ENCODE data around the gene ZNF135.

Gene ZNF135

DNA sequence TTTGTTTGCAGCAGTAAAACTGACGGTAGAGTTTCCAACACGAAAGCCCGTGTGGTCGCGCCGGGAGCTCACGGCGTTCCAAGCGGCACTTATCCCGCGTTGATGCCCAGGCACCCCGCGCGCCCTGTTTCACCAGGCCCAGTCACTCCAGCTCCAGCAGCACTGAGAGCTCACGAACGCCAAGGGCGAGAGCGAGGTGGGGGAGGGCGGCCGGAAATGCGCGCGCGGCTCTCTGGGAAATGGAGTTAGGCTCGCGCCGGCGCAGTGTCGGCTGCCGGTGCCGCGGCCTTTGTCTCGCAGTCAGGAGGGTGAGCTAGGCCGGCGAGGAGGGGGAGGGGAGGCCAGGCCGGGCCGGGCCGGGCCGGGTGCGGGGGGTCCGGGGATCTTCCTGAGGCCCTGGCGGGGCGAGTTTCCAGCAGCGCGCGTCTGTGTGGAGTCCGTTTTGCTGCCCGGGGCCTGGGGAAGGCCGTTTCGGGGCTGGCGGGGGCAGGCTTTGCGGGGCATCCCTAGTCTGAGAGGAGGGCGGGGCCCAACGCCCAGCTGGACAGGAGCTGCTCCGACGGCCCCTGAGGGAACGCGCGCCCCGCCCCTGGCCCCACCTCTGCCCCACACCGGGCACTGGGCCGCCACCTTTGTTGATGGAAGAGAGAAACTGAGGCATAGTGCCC lies at the start of gene ZNF135:
ZNF135 (plus strand) TSS at position 280 of the 668 bp plus-strand sequence. CDS start 721 bp downstream, outside the sequence.
- peak; percentile 91 for DNase-seq (ENCODE audit: low spot score)

DNA sequence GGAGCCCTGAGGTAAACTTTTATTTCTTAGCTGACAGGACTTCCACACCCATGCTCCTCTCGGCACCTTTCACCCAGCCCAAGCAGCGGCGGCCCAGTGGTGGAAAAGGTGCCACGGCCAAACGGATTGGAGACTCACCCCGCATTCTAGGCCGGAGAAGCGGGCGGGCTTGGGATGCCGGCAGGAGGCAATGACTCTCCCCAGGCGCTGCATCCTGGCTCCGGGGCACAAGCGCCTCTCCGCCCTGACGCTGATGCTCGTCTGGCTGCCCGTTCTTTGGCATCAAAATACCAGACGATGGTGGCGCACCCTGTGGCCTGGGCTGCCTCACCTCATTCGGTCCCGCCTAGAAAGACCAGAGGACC lies 49.8 kb upstream of the ZNF135 start:
- no peak for DNase-seq (ENCODE audit: low spot score)

GRCh38 chr19:58009666-58010301 lies 49.3 kb upstream of the ZNF135 start:
- DNase-seq (ENCODE audit: low spot score), result peak; percentile 79

GRCh38 chr19:58010507-58010906 lies 48.6 kb upstream of the ZNF135 start:
- DNase-seq (ENCODE audit: low spot score), result no peak

DNA sequence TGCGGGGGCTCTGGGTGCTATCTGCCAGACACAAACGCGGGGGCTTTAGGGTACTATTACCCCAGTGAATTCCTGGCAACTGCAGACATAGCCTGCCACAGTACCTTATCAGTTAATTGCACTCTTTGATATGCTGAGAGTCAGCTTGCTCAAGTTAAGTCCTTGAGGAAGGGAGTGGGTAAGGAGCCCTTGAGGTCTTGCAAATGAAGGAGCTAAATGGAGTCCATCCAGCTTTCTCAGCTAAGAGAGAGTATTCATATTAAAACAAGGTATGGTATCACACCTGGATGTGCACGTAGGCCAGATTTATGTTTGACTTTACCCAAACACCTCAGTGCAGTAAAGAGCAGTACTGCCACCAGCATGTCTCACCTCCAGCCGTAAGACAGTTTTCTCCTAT lies 44.9 kb upstream of the ZNF135 start:
- DNase-seq (ENCODE audit: low spot score), result no peak

- no peak for DNase-seq (ENCODE audit: low spot score)
These were observed 39.0 kb upstream of the ZNF135 start for GRCh38 chr19:58020129-58020528.

- no peak for DNase-seq (ENCODE audit: low spot score)
These were observed 37.4 kb upstream of the ZNF135 start for GRCh38 chr19:58021541-58022282.

DNA sequence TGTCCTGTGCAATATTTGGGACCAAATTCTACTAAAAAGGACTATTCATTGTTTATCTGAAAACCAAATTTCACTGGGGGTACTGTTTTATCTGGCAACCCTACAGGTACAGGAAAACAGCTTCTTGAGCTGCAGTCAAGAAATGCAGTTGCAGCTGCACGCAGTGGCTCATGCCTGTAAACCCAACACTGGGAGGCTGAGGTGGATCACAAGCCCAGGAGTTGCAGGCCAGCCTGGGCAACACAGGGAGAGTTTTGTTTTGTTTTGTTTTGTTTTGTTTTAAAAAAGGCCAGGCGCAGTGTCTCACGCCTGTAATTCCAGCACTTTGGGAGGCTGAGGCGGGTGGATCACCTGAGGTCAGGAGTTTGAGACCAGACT lies 36.8 kb upstream of the ZNF135 start:
- DNase-seq (ENCODE audit: low spot score), result no peak

DNA sequence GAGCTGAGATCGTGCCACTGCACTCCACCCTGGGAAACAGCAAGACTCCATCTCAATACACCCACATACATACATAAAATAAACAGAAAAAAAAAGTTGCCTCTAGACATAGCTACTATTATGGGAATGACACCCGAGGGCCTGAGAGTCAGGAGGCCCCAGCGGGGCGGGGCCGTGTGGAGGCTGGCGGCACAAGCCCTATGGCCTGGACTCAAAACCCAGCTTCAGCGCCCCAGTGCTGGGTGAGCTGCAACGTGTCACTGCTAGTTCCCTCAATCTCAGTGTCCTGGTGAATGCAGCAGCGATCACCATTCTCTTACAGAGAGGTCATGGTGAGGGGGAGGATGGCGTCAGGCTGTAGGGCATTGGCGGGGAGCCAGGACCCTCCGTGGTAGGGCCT lies 34.4 kb upstream of the ZNF135 start:
- DNase-seq (ENCODE audit: low spot score), result no peak

DNA sequence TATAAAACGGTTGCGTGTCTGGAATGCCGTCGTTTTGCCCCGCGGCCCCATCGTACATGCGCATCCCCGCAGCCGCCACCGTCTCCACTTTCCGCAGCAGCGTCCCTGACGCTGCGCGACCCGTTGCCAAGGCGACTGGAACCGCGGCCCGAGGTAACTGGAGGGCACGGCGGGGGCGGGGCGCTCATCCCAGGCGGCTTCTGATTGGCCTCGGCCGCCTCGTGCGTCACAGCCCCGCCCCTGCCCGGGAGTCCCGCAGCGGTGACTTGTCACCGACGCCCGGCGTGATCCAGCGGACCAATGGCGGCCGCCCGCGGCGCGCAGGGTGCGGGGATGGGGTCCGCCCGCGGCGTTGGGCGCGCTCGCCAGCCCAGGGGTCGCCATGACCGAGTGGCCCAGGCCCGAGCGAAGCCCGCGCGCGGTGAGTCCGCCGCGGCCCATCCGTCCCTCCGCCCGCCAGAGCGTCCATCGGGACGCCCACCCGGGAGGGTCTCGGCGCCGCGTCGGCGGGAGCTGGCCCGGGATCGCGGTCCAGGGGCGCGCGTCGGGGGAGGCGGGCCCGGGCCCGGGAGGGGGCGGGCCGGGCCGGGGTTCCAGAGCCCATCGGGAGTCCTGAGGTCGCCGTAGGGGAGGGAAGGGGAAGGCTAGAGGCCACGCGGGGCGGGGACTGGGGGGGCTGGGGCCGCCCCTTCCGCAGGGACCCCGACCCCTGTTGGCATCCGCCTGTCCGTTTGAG lies 25.2 kb upstream of the ZNF135 start, which contains the start of gene ZSCAN1:
ZSCAN1 (plus strand) TSS at position 285 of the 736 bp plus-strand sequence. CDS start 3,812 bp downstream, outside the sequence.
- peak; percentile 95 for DNase-seq (ENCODE audit: low spot score)

GRCh38 chr19:58034477-58034793 lies 24.6 kb upstream of the ZNF135 start:
- no peak for DNase-seq (ENCODE audit: low spot score)

DNA sequence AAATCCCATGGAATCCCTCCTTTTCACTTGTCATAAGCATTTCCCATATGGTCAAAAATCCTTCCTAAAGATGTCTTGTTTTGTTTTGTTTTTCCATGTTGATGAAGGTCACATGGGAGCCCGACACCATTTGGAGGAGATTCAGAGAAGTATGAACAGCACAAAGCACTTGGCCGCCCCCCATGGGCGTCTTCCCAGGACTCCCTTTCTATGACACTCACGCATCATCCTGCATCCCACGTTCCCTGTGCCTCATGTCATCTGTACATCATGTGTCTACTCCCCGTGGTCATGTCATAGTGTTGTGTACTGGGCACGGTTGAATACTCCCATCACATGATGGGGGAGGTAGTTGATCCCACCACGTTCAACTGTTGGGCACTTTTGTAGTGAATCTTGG lies 23.2 kb upstream of the ZNF135 start:
- no peak for DNase-seq (ENCODE audit: low spot score)

DNA sequence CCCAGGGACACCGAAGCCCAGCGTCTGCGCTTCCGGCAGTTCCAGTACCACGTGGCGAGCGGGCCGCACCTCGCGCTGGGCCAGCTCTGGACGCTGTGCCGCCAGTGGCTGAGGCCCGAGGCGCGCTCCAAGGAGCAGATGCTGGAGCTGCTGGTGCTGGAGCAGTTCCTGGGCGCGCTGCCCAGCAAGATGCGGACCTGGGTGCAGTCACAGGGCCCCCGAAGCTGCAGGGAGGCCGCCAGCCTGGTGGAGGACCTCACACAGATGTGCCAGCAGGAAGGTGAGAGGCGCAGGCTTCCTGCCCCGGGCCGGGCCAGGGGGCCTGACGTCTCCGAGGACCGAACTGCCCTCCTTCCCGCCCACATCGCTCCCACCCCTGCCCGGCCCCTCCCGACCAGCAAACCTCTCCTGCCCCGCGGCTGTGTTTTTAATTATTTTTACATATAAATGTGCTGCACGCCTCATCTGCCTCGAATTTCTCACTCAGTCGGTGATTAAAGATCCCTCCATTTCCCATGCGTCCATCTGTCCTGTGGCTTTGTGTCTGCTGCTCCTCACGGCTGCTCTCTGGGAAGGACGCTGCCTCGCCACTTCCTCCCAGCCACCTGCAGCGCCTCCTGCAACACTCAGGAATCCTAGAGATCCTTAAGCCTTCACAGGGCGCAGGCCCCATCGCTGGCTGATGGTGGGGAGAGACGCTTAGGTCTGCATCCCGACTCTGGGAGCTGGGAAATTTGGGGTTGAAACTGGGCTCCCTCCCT lies 21.0 kb upstream of the ZNF135 start:
- DNase-seq (ENCODE audit: low spot score), result no peak

GRCh38 chr19:58038688-58039204 lies 20.3 kb upstream of the ZNF135 start:
- DNase-seq (ENCODE audit: low spot score), result no peak

GRCh38 chr19:58040751-58041525 lies 18.1 kb upstream of the ZNF135 start:
- no peak for DNase-seq (ENCODE audit: low spot score)

- DNase-seq (ENCODE audit: low spot score), result no peak
These were observed 16.4 kb upstream of the ZNF135 start for GRCh38 chr19:58042495-58043340.

- no peak for DNase-seq (ENCODE audit: low spot score)
These were observed 14.7 kb upstream of the ZNF135 start for GRCh38 chr19:58044391-58044790.

DNA sequence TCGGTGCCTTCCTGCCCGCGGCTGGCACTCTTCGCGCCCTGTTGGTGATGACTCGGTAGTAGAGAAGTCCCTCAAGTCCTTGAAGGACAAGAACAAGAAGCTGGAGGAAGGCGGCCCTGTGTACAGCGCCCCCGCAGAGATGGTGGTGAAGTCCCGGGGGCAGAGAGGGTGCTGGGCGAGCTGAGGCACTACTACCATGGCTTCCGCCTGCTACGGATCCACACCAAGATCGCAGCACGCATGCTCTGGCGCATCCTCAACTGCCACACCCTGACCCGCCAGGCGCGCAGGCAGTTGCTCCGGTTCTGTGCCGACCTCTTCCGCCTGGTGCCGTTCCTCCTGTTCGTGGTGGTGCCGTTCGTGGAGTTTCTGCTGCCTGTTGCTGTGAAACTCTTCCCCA lies 14.2 kb upstream of the ZNF135 start:
- no peak for DNase-seq (ENCODE audit: low spot score)

- DNase-seq (ENCODE audit: low spot score), result no peak
These were observed 13.6 kb upstream of the ZNF135 start for GRCh38 chr19:58045411-58046050.
